Measurements from ENCODE around the gene HES3. TPM values are rescaled to one million over a fixed set of nuclear protein-coding genes. Genes with fewer than 3 reads are reported as not detected.

Gene HES3
- total RNA-seq, 1 experiment from 2014 or later: not detected

DNA sequence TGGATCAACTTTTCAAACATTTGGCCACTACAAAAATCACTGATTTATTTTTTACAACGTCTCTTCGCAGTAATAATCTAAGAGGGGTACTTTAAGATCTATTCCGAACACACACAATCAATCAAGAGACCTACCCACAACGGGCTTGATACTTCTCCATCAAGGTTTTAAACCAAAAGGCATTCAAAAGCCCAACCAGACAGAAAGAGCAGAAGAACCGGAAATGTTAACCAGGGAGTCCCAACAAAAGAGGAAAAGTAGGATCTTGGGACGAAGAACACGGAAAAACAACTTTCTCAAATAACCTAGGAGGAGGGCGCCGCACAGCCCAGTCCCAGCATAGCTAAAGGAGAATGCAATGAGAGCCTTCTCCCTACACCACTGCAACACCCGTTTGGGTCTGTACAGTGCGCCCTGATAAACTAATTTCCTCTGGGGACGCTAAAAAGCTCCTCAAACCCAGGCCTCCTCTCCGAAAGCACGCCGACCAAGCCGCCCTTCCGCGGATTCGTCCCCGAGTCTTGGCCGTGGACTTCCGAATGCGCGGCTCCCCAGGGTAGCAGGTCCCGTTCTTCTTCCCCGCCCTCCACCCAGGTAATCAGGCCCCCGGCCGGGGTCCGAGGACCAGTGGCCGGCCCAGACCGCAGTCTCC, 45.2 kb upstream of the HES3 start:
- BruUV-seq (replicated peaks): TSS peak; percentile 61
- ChIA-PET RAD21 (ENCODE audit: low non-redundant PET in 1 of 2, low total read pairs in 2 of 2, uncharacterized antibody in 2 of 2, unreplicated experiment in 2 of 2) (no interaction called here), CTCF (no interaction called here), POLR2A (no interaction called here)
- Histone ChIP-seq H3K27me3 (ENCODE audit: insufficient read depth, low read length) (no peaks in the 10 kb centered on the region), H3K4me2 (ENCODE audit: low read length) (peak overlapping the region; percentile 93), H3K4me1 (ENCODE audit: control insufficient read depth in 1 of 2, insufficient read depth in 2 of 2, low read length in 2 of 2) (peaks cover 17 to 33% of the 10 kb centered on the region in 2 experiments; a peak in 3 of 4 replicates), H3K9ac (ENCODE audit: low read length) (peak overlapping the region; percentile 98), H3K79me2 (ENCODE audit: insufficient read depth, low read length) (peaks cover 57% of the 10 kb centered on the region), H4K20me1 (ENCODE audit: insufficient read depth) (peaks cover 5% of the 10 kb centered on the region; the same call in 1 of the 2 replicates), H3K27ac (ENCODE audit: low read depth, low read length) (peak overlapping the region; percentile 94), H2AFZ (ENCODE audit: low read depth, low read length, poor library complexity, severe bottlenecking) (no peak overlapping the region), H3K9me2 (ENCODE audit: insufficient read depth) (no peaks in the 10 kb centered on the region), H3K4me3 (replicated peaks in 1 of 2; ENCODE audit: low read depth in 1 of 2, low read length in 2 of 2) (peak overlapping the region; percentile 82 to 96), H3K9me3 (ENCODE audit: control insufficient read depth in 1 of 2, insufficient read depth in 1 of 2, low read depth in 1 of 2, low read length in 2 of 2) (no peaks in the 10 kb centered on the region), H3K36me3 (ENCODE audit: control insufficient read depth in 1 of 2, insufficient read depth in 2 of 2, low read length in 2 of 2) (peaks cover 18 to 40% of the 10 kb centered on the region in 2 experiments)
- peak; percentile 21 for ATAC-seq
- intact Hi-C loops (cut with micrococcal nuclease): no loop called here
- TF ChIP-seq REST (IDR thresholded peaks at IDR 0.05; ENCODE audit: low read depth) (no peak), ZNF274 (IDR thresholded peaks at IDR 0.05; ENCODE audit: low read depth, low read length) (no peak), EZH2phosphoT487 (IDR thresholded peaks at IDR 0.05; ENCODE audit: borderline replicate concordance) (no peak), SRF (IDR thresholded peaks at IDR 0.05; ENCODE audit: low read depth) (no peak), ATF3 (IDR thresholded peaks at IDR 0.05) (no peak), POLR2AphosphoS5 (IDR thresholded peaks at IDR 0.05; ENCODE audit: low read depth, low read length) (no peak), FOSL1 (IDR thresholded peaks at IDR 0.05; ENCODE audit: low read depth) (no peak), ELF1 (IDR thresholded peaks at IDR 0.05; ENCODE audit: borderline replicate concordance, low read depth) (no peak), RAD21 (IDR thresholded peaks at IDR 0.05; ENCODE audit: low read depth) (no peak), POLR2A (IDR thresholded peaks at IDR 0.05; ENCODE audit: borderline replicate concordance, extremely low read depth, insufficient read depth, insufficient read length) (no peak), YY1 (IDR thresholded peaks at IDR 0.05; ENCODE audit: extremely low read depth, insufficient replicate concordance, low read depth, low read length) (no peak), SP1 (IDR thresholded peaks at IDR 0.05; ENCODE audit: low read depth) (no peak), SIN3A (IDR thresholded peaks at IDR 0.05; ENCODE audit: low read depth) (no peak), TCF7L2 (IDR thresholded peaks at IDR 0.05; ENCODE audit: borderline replicate concordance, extremely low read depth, insufficient read depth, insufficient read length) (no peak), CBX3 (IDR thresholded peaks at IDR 0.05; ENCODE audit: low read depth) (no peak)
- TF ChIP-seq, protein P1, sequence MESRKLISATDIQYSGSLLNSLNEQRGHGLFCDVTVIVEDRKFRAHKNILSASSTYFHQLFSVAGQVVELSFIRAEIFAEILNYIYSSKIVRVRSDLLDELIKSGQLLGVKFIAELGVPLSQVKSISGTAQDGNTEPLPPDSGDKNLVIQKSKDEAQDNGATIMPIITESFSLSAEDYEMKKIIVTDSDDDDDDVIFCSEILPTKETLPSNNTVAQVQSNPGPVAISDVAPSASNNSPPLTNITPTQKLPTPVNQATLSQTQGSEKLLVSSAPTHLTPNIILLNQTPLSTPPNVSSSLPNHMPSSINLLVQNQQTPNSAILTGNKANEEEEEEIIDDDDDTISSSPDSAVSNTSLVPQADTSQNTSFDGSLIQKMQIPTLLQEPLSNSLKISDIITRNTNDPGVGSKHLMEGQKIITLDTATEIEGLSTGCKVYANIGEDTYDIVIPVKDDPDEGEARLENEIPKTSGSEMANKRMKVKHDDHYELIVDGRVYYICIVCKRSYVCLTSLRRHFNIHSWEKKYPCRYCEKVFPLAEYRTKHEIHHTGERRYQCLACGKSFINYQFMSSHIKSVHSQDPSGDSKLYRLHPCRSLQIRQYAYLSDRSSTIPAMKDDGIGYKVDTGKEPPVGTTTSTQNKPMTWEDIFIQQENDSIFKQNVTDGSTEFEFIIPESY (IDR thresholded peaks at IDR 0.05; ENCODE audit: extremely low read depth, insufficient replicate concordance, low read length): no peak
- TF ChIP-seq, protein P2, sequence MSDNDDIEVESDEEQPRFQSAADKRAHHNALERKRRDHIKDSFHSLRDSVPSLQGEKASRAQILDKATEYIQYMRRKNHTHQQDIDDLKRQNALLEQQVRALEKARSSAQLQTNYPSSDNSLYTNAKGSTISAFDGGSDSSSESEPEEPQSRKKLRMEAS (IDR thresholded peaks at IDR 0.05): no peak
- TF ChIP-seq, protein P3, sequence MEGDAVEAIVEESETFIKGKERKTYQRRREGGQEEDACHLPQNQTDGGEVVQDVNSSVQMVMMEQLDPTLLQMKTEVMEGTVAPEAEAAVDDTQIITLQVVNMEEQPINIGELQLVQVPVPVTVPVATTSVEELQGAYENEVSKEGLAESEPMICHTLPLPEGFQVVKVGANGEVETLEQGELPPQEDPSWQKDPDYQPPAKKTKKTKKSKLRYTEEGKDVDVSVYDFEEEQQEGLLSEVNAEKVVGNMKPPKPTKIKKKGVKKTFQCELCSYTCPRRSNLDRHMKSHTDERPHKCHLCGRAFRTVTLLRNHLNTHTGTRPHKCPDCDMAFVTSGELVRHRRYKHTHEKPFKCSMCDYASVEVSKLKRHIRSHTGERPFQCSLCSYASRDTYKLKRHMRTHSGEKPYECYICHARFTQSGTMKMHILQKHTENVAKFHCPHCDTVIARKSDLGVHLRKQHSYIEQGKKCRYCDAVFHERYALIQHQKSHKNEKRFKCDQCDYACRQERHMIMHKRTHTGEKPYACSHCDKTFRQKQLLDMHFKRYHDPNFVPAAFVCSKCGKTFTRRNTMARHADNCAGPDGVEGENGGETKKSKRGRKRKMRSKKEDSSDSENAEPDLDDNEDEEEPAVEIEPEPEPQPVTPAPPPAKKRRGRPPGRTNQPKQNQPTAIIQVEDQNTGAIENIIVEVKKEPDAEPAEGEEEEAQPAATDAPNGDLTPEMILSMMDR (IDR thresholded peaks at IDR 0.05 in 2 of 3, conservative IDR thresholded peaks at IDR 0.05 in 1 of 3; ENCODE audit: borderline replicate concordance in 1 of 3, insufficient read depth in 1 of 3, low read depth in 2 of 3, low read length in 2 of 3): no peak
- DNase-seq (ENCODE audit: low read depth, low spot score): no peak
